Tibial nerve (tissue), 4 donors: ENCODE results near the gene MPPED1. TPM values are rescaled to one million over a fixed set of nuclear protein-coding genes. Genes with fewer than 3 reads are reported as not detected.

Experiments used
- DNase-seq, 2 donors: peaks; one replicate each; pipeline ENCODE4 v3.0.0-alpha.2; 2019; ENCODE audit warnings: low spot score in 2 of 2
- H3K27ac ChIP-seq, 4 donors: fragments of 200-600 bp; sonication (generic) in 3 of 4; one replicate each; pipeline ENCODE4 v1.5.1; 2017 to 2019; ENCODE audit warnings: mild to moderate bottlenecking in 1 of 4
- H3K27me3 ChIP-seq, 2 donors: fragments of 200-600 bp; sonication (generic) in 1 of 2; one replicate each; pipeline versions ENCODE4 v1.5.1 to v1.6.0; 2017 to 2019
- H3K36me3 ChIP-seq, 3 donors: fragments of 200-600 bp; sonication (generic); one replicate each; pipeline ENCODE4 v1.5.1; 2018 to 2019
- H3K4me1 ChIP-seq, 4 donors: fragments of 200-600 bp; sonication (generic) in 3 of 4; one replicate each; pipeline ENCODE4 v1.5.1; 2017 to 2019
- H3K4me3 ChIP-seq, 4 donors: fragments of 200-600 bp; sonication (generic) in 3 of 4; one replicate each; pipeline ENCODE4 v1.5.1; 2017 to 2019; ENCODE audit warnings: mild to moderate bottlenecking in 1 of 4, moderate library complexity in 1 of 4
- H3K9me3 ChIP-seq, 4 donors: fragments of 200-600 bp; sonication (generic) in 3 of 4; one replicate each; pipeline ENCODE4 v1.5.1; 2017 to 2019
- EP300 ChIP-seq, 2 donors: sonication (generic); formaldehyde crosslinking; IDR thresholded peaks; one replicate each; pipeline ENCODE4 v1.6.1; 2017; ENCODE audit warnings: antibody characterized with exemption in 2 of 2, mild to moderate bottlenecking in 1 of 2
- POLR2A ChIP-seq, 2 donors: fragments of 450-650 bp; IDR thresholded peaks; one replicate each; pipeline ENCODE4 v1.6.1; 2017; ENCODE audit warnings: antibody characterized with exemption in 2 of 2, mild to moderate bottlenecking in 2 of 2, moderate library complexity in 2 of 2
- WGBS, 2 donors: methylation state at CpG; one replicate each; pipeline ENCODE4 v1.1.5; 2018; 5-methylcytosine and 5-hydroxymethylcytosine counted together
- total RNA-seq, 4 donors: library from RNA; depleted of rRNA; stranded (reverse); fragments of >200 nt; gene quantifications; one replicate each; pipeline ENCODE4 v1.1.0, GENCODE V29; 2016
- TF ChIP-seq, protein P1 (sequence below), 5 experiments: fragments of 200-600 bp in 3 of 5; fragments of 450-650 bp in 2 of 5; sonication (generic) in 3 of 5; IDR thresholded peaks; one replicate each; pipeline ENCODE4 v1.5.1; 2016 to 2019; ENCODE audit warnings: antibody characterized with exemption in 5 of 5, mild to moderate bottlenecking in 3 of 5, moderate library complexity in 2 of 5

MPPED1 gene
- total RNA-seq, 4 donors from 2014 or later: 1.2 to 2.4 (median 1.8) TPM

DNA sequence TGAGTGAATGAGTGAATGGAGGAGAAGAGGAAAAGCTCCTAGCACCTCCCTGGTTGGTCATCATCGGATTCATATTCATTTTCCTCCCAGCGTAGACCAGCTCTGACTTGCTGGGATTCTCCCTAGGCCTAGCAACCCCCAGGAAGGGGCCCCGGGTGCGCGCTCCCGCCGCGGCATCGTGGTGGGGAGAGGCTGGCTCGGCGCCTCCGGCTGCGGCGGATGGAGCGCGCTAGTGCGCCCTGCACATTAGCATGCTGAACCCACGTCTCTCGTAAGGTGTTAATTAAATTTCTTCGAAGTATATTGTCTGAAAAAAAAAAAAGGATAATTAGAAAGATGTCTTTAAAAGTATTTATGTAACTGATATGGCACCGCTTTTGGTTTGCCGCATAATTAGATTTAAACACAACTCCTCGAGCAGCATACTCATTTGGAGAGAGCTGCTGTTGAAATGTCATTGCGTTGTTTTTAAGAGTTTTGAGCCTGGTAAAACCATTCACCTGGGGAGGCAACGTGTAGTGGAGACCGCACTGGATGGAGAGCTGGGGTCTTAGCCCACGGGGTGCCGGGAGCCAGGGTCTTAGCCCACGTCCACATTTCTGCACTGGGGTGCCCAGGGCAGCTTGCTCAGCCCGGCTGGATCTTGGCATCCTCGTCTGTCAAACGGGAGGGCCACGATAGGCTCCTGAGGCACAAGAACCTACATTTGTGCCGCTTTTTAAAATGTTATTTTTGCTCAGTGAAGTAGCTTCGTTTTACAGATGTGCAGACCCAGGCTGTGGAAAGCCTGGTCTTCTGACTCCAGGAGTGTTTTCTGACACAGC lies 21.8 kb downstream of the MPPED1 start:
- WGBS, 2 donors: 85% methylated on average over 35 of the region's 35 CpGs
- TF ChIP-seq POLR2A (IDR thresholded peaks at IDR 0.05) (no peak), EP300 (IDR thresholded peaks at IDR 0.05) (no peak)
- TF ChIP-seq, protein P1, sequence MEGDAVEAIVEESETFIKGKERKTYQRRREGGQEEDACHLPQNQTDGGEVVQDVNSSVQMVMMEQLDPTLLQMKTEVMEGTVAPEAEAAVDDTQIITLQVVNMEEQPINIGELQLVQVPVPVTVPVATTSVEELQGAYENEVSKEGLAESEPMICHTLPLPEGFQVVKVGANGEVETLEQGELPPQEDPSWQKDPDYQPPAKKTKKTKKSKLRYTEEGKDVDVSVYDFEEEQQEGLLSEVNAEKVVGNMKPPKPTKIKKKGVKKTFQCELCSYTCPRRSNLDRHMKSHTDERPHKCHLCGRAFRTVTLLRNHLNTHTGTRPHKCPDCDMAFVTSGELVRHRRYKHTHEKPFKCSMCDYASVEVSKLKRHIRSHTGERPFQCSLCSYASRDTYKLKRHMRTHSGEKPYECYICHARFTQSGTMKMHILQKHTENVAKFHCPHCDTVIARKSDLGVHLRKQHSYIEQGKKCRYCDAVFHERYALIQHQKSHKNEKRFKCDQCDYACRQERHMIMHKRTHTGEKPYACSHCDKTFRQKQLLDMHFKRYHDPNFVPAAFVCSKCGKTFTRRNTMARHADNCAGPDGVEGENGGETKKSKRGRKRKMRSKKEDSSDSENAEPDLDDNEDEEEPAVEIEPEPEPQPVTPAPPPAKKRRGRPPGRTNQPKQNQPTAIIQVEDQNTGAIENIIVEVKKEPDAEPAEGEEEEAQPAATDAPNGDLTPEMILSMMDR (IDR thresholded peaks at IDR 0.05): no peak
- no peak overlapping the region for H3K4me3 ChIP-seq
- no peaks in the 10 kb centered on the region for H3K9me3 ChIP-seq
- no peak overlapping the region for H3K27ac ChIP-seq
- peaks cover 0 to 29% of the 10 kb centered on the region in 2 donors for H3K27me3 ChIP-seq
- H3K4me1 ChIP-seq: no peaks in the 10 kb centered on the region
- no peak for DNase-seq
- H3K36me3 ChIP-seq: no peaks in the 10 kb centered on the region

DNA sequence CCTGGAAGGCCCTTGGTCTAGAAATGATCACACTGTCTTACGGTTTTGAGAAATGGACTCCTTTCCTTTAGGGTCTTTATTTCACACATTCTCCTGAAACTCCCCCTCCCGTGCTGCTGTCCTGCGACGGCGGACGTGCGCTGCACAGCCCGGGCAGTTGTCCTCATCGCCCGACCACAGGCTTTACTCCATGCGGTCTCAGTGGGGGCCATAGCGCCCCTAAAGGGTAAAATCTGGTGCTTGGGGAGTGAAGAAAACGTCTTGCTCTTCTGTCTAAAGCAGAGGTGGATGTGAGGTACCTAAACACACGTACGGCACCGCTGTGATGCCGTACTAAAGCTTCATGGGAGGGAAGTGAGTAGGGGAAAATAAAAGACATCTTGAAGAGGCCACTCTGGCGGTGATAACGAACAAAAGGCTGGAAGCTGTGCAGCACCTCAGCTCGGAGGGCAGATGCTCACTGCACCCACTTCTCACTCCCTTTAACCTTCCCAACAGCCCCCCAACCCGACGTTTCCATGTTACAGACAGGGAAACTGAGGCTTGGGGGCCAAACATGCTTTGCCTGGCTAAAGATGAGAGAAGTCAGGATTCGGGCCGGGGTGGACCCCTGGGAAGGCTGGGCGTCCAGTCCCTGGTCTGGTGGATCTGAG lies 22.6 kb downstream of the MPPED1 start:
- peaks cover 0 to 29% of the 10 kb centered on the region in 2 donors for H3K27me3 ChIP-seq
- DNase-seq: no peak

DNA sequence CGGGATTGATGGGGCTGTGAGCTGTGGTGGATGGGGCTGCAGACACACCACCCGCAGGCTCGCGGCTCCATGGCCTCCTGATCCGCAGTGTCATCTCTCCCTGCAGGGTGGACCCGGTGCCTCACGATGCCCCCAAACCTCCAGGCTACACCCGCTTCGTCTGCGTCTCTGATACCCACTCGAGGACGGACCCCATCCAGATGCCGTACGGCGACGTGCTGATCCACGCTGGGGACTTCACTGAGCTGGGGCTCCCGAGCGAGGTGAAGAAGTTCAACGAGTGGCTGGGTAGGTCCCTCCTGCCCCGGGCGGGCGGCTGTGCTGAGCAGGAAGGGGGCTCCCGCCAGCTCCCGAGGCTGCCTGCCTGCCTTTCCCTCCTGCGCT lies 23.1 kb downstream of the MPPED1 start:
- Histone ChIP-seq H3K27ac (no peak overlapping the region), H3K9me3 (no peaks in the 10 kb centered on the region), H3K36me3 (no peaks in the 10 kb centered on the region), H3K4me3 (no peak overlapping the region), H3K4me1 (no peaks in the 10 kb centered on the region), H3K27me3 (peaks cover 0 to 25% of the 10 kb centered on the region in 2 donors)
- 84 to 85% methylated on average over 22 to 26 of the region's 26 CpGs for WGBS, 2 donors
- no peak for TF ChIP-seq EP300 (IDR thresholded peaks at IDR 0.05)
- no peak for TF ChIP-seq POLR2A (IDR thresholded peaks at IDR 0.05)
- TF ChIP-seq, protein P1 (IDR thresholded peaks at IDR 0.05): no peak
- DNase-seq: no peak

More for the DNA sequence above, 22.6 kb downstream of the MPPED1 start:
- TF ChIP-seq POLR2A (IDR thresholded peaks at IDR 0.05) (no peak), EP300 (IDR thresholded peaks at IDR 0.05) (no peak)
- TF ChIP-seq, protein P1 (IDR thresholded peaks at IDR 0.05): no peak
- no peak overlapping the region for H3K27ac ChIP-seq
- H3K4me3 ChIP-seq: no peak overlapping the region
- no peaks in the 10 kb centered on the region for H3K36me3 ChIP-seq
- H3K9me3 ChIP-seq: no peaks in the 10 kb centered on the region
- WGBS, 2 donors: 74 to 75% methylated on average over 24 to 25 of the region's 25 CpGs
- H3K4me1 ChIP-seq: no peaks in the 10 kb centered on the region

DNA sequence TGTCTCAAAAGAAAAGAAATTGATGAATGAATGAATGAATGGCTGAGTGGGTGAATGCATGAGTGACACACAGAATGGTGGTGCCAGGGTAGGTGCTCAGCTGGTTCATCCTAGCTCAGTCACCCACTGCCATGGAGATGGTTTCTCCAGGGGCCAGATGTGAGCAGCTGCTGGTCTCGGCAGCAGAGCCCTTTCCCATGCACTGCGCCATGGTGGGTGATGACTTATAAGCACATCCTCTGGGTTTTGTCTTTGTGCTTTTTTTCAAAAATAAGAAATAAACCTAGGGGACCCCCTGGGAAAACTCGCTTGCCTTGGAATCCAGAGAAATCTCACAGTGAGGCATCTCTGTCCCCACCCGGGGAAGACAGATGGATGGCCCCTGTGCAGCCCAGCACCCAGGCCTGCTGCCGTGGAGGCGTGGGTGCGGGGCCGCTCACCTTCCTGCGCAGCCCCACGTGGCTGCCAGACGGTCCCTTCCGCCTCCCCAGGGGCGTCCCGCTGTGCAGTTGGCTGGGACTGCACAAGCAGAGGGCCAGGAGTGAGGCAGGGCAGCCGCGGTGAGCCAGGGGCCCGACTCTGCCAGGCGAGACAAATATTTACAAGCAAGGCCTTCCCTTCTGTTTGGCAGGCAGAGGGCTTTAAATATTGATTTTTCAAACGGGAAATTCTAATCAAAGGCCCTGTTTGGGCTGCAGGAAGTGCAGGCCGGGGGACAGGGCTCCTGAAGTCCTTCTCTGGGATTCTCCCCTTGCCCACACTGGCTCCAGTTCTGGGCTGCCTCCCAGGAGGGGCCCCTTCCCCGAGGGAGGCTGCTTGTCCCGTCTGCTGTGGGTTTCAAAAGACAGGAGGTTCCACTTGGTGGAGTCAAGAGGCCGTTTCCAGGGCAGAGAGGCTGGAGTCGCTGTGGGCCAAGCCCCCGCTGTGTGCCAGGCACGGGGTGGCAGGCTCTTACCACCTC lies 24.3 kb downstream of the MPPED1 start:
- H3K27me3 ChIP-seq: peaks cover 0 to 19% of the 10 kb centered on the region in 2 donors
- H3K4me1 ChIP-seq: no peaks in the 10 kb centered on the region
- H3K27ac ChIP-seq: no peak overlapping the region
- DNase-seq: no peak
- WGBS, 2 donors: 57 to 60% methylated on average over 26 of the region's 26 CpGs
- H3K36me3 ChIP-seq: no peaks in the 10 kb centered on the region
- no peaks in the 10 kb centered on the region for H3K9me3 ChIP-seq
- H3K4me3 ChIP-seq: no peak overlapping the region
- no peak for TF ChIP-seq POLR2A (IDR thresholded peaks at IDR 0.05)
- TF ChIP-seq EP300 (IDR thresholded peaks at IDR 0.05): no peak
- TF ChIP-seq, protein P1 (IDR thresholded peaks at IDR 0.05): no peak
